Measurements from ENCODE around the gene DOCK3.
"Not testable (repeated sequence)": the region's sequence is repeated elsewhere in the genome, so short reads cannot be mapped to it uniquely, and the experiment has no call there.

- TF ChIP-seq POLR2AphosphoS5 (IDR thresholded peaks at IDR 0.05; ENCODE audit: borderline replicate concordance, low read depth, low read length); FOXP2 (optimal IDR thresholded peaks at IDR 0.05; ENCODE audit: control extremely low read depth, extremely low read length, insufficient read depth); EZH2 (IDR thresholded peaks at IDR 0.05): not testable (repeated sequence)
These were observed 258.2 kb downstream of the DOCK3 start for GRCh38 chr3:50932918-50933317.
